Uterus (tissue), 2 donors: ENCODE results near the gene MTMR6.

Source experiments
- POLR2A ChIP-seq, 2 donors: fragments of 450-650 bp; IDR thresholded peaks; one replicate each; pipeline ENCODE4 v1.6.1; 2016; ENCODE audit warnings: antibody characterized with exemption in 2 of 2, mild to moderate bottlenecking in 1 of 2, moderate library complexity in 1 of 2
- TF ChIP-seq, protein P1 (sequence below), 4 experiments: fragments of 200-600 bp in 2 of 4; fragments of 450-650 bp in 2 of 4; sonication (generic) in 2 of 4; IDR thresholded peaks; one replicate each; pipeline ENCODE4 v1.5.1; 2016 to 2019; ENCODE audit warnings: antibody characterized with exemption in 4 of 4, mild to moderate bottlenecking in 2 of 4, moderate library complexity in 1 of 4

DNA sequence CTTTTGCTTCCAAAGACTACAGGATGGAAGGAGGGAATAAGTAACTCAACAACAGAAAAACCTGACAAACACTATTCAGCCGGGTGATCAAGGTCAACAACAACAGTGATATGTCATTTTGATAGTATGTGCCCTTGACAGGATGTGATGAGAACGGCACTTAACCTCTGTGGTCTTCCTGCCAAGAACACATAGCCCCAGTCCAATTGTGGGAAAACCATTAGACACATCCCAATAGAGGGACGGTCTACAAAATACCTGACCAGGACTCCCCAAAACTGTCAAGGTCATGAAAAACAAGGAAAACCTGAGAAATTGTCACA, 72.1 kb downstream of the MTMR6 start:
- TF ChIP-seq POLR2A (IDR thresholded peaks at IDR 0.05): no peak
- TF ChIP-seq, protein P1, sequence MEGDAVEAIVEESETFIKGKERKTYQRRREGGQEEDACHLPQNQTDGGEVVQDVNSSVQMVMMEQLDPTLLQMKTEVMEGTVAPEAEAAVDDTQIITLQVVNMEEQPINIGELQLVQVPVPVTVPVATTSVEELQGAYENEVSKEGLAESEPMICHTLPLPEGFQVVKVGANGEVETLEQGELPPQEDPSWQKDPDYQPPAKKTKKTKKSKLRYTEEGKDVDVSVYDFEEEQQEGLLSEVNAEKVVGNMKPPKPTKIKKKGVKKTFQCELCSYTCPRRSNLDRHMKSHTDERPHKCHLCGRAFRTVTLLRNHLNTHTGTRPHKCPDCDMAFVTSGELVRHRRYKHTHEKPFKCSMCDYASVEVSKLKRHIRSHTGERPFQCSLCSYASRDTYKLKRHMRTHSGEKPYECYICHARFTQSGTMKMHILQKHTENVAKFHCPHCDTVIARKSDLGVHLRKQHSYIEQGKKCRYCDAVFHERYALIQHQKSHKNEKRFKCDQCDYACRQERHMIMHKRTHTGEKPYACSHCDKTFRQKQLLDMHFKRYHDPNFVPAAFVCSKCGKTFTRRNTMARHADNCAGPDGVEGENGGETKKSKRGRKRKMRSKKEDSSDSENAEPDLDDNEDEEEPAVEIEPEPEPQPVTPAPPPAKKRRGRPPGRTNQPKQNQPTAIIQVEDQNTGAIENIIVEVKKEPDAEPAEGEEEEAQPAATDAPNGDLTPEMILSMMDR (IDR thresholded peaks at IDR 0.05): no peak
